GM18951 (cell line): ENCODE results near the gene PEX3.

Source experiments
- POLR2A ChIP-seq: IDR thresholded peaks from 4 replicates; pipeline ENCODE4 v1.6.1; 2011; ENCODE audit warnings: mild to moderate bottlenecking; ENCODE audit not compliant: insufficient read length, insufficient read depth; ENCODE audit errors: extremely low read depth
- in situ Hi-C: fragments of 300-500 bp; cut with MboI; formaldehyde crosslinking; loops from one replicate; pipeline ENCODE4 v1.12.0; 2022; ENCODE audit warnings: low sequenced_read_pairs, mixed read lengths, inconsistent platforms; ENCODE audit not compliant: unreplicated experiment

PEX3 gene

GRCh38 chr6:143528164-143528811, 77.7 kb downstream of the PEX3 start:
- TF ChIP-seq POLR2A, result no peak
- in situ Hi-C loops, result no loop called here

GRCh38 chr6:143529095-143529494, 78.5 kb downstream of the PEX3 start:
- in situ Hi-C loops, result no loop called here
- no peak for TF ChIP-seq POLR2A

GRCh38 chr6:143531720-143532499, 81.3 kb downstream of the PEX3 start:
- TF ChIP-seq POLR2A, result no peak
- in situ Hi-C loops, result no loop called here

DNA sequence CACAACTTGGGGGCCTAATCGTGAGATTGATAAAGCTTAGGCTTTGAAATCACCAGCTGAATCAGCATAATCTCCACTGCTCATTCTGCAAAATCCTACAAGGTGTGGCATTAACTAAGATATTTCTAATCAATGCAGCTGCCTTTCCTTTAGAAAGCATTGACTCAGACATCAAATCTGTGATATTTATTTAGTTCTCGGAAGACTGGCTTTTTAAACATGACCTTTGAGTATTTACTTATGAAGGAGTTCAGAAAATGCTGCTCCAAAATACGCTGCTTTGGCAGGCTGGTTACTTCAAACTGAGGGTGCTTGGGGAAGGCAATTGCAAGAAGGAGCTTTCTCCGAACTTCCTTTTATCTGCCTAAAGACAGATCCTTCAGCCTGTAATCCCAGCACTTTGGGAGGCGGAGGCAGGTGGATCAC, 84.6 kb downstream of the PEX3 start:
- TF ChIP-seq POLR2A, result no peak
- in situ Hi-C loops, result no loop called here

- TF ChIP-seq POLR2A, result no peak
- in situ Hi-C loops, result no loop called here
Measured at GRCh38 chr6:143536461-143536865, 85.9 kb downstream of the PEX3 start.

DNA sequence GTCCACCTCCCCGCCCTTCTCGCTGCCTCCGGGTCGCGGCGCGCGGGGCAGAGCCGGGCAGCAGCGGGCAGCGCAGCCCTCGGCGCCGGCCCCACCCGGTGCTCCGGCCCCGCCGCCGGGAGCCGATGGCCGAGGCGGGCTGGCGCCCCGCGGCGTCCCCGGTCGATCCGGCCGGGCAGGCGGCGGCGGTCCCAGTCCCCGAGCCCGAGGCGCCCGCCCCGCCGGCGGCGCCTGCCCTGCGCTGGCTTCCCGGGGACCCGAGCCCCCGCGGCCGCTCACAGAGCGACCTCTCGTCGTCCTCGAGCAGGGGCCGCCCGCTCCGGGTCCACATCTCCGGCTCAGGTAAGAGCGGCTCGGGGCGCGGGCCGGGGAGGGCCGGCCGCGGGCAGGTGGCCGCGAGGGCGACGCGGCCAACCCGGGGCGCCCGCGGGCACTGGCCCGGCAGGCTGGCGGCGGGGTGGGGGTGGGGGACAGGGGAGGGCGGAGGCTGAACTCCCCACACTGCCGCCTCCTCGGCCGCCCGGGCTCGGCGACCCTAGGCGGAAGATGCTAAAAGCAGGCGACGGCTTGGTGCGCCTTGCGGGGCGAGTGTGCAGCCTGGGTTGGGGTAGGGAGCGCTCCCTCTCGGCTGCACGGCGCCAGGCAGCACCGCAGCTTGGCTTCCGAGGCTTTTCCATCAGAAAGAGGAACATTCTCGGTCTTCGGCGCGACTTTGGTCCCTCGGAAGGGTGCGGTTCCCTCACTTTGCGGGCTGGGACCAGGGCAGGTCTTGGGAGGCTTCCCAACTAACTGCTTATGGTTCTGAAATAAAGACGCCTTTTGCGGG, 86.5 kb downstream of the PEX3 start:
- in situ Hi-C loops, result no loop called here
- no peak for TF ChIP-seq POLR2A

DNA sequence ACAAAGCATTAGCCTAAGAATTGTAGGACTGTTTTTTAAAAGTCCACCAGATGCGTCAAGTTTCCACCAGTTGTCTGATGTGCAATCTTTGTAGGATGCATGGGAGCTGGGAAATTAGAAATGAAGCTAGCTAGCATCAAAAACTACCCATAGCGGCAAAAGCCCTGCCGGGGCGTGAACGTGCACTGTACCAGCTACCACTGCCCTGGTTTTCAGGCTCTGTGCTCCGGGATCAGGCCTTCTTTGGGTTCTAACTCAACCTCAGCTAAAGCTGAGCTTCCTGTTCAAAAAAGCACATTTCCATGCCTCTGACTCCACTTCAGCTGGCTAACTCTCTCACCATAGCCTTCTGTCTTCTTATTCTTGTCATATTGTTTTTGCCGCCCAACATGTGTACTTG, 87.8 kb downstream of the PEX3 start:
- in situ Hi-C loops, result no loop called here
- no peak for TF ChIP-seq POLR2A

DNA sequence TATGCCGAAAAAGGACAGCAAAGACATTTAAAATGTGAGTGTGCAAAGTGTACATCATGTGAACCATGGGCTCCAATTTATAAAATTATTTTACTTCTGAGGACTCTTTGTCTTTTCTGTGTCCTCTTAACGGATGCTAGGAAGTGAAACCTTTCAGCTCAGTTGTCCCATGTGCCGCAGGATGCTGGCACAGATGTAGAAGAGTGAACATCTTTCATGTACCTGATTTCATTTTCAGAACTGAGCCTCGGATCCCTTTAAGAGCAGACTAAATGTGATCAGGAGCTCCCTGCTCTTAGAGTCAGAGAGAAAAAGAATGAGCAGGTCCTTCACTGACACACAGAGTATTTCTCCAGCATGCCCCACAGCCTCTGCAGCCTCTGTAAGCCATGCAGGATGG, 88.5 kb downstream of the PEX3 start:
- no peak for TF ChIP-seq POLR2A
- in situ Hi-C loops, result no loop called here

DNA sequence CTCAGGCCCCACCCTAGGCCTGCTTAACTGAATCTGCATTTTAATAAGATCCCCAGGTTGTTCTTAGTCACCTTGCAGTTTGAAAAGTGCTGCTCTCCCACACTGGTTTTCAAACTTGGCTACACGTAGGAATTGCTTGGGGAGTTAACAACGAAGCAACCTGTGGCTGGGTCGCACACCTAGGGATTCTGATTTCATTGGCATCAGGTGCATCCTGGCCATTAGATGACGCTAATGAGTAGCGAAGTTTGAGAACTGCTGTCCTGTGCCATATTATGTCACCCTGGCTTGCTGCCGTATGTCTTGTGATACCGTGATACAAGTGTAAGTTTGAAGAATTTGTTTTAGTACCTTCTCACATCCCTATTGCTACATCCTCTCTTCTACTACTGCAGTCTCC, 89.1 kb downstream of the PEX3 start:
- in situ Hi-C loops, result no loop called here
- TF ChIP-seq POLR2A, result no peak

GRCh38 chr6:143540192-143540591, 89.6 kb downstream of the PEX3 start:
- no peak for TF ChIP-seq POLR2A

More at GRCh38 chr6:143540192-143540591, 89.6 kb downstream of the PEX3 start:
- in situ Hi-C loops, result no loop called here
